Endothelial cell of umbilical vein (primary cell): Measurements from ENCODE around the gene COL5A1. TPM values are rescaled to one million over a fixed set of nuclear protein-coding genes. Genes with fewer than 3 reads are reported as not detected.

Experiments used
- BruUV-seq: library from RNA; stranded (reverse); fragments of 400-500 nt; replicated peaks from 2 replicates; lab custom pipeline; 2021; lab: Mats Ljungman, UMichigan
- CTCF ChIA-PET: fragments of 300-600, 350-600 bp; sonication (Branson Sonifier 250); formaldehyde crosslinking; loops from one replicate; lab custom pipeline; 2021; ENCODE audit warnings: antibody characterized with exemption, inconsistent platforms; lab: Charles Lee
- POLR2A ChIA-PET: fragments of 300-600, 350-600 bp; sonication (Branson Sonifier 250); formaldehyde crosslinking; loops from one replicate; lab custom pipeline; 2021; ENCODE audit warnings: antibody characterized with exemption, inconsistent platforms; lab: Charles Lee
- DNase-seq: peaks from one replicate; pipeline ENCODE4 v3.0.0-alpha.2; 2011; ENCODE audit warnings: low read depth, low spot score
- FAIRE-seq: peaks from 2 replicates; lab custom pipeline; 2011; peaks lifted over from hg19 to GRCh38; lab: Jason Lieb, UNC
- H2AFZ ChIP-seq: 2 replicates; pipeline ENCODE4 v1.6.0; 2012; ENCODE audit warnings: low read depth, low read length, control low read depth, inconsistent platforms
- H3K27ac ChIP-seq: 2 replicates; pipeline ENCODE4 v1.5.1; 2011; ENCODE audit warnings: low read depth, mild to moderate bottlenecking, control low read depth, low read length, moderate library complexity; ENCODE audit not compliant: insufficient read depth
- H3K27me3 ChIP-seq, 2 experiments: 2 replicates each; pipeline versions ENCODE4 v1.6.0 to v1.6.1; 2011; ENCODE audit warnings: low read length in 2 of 2, mixed read lengths in 1 of 2; ENCODE audit not compliant: control insufficient read depth in 2 of 2, insufficient read depth in 2 of 2
- H3K36me3 ChIP-seq, 2 experiments: 2 replicates in 1 of 2; 3 replicates in 1 of 2; pipeline ENCODE4 v1.5.1; 2011; ENCODE audit warnings: low read length in 2 of 2, mild to moderate bottlenecking in 1 of 2, moderate library complexity in 1 of 2; ENCODE audit not compliant: control insufficient read depth in 2 of 2, insufficient read depth in 2 of 2; ENCODE audit errors: extremely low read depth in 1 of 2
- H3K4me1 ChIP-seq: 3 replicates; pipeline ENCODE4 v1.5.1; 2011; ENCODE audit warnings: mild to moderate bottlenecking, low read length; ENCODE audit not compliant: control insufficient read depth, insufficient read depth; ENCODE audit errors: extremely low read depth
- H3K4me2 ChIP-seq: 2 replicates; pipeline ENCODE4 v1.6.1; 2011; ENCODE audit warnings: low read length, control low read depth, mixed read lengths; ENCODE audit not compliant: insufficient read depth
- H3K4me3 ChIP-seq, 3 experiments: fragments of 200-600 bp in 1 of 3; sonication (generic), shearing (Covaris generic) in 1 of 3; replicated peaks in 1 of 3; 2 replicates each; pipeline ENCODE4 v1.5.1; 2011 to 2016; ENCODE audit warnings: control low read depth in 3 of 3, low read length in 3 of 3, mild to moderate bottlenecking in 2 of 3, inconsistent platforms in 1 of 3, low read depth in 1 of 3, moderate library complexity in 1 of 3; ENCODE audit not compliant: insufficient read depth in 1 of 3
- H3K79me2 ChIP-seq: 2 replicates; pipeline ENCODE4 v1.6.0; 2012; ENCODE audit warnings: low read length, inconsistent platforms; ENCODE audit not compliant: control insufficient read depth, insufficient read depth
- H3K9ac ChIP-seq: replicated peaks from 2 replicates; pipeline ENCODE3; 2011; ENCODE audit warnings: low read length, control low read depth; ENCODE audit not compliant: insufficient read depth; ENCODE audit errors: extremely low read depth
- H3K9me1 ChIP-seq: replicated peaks from 3 replicates; pipeline ENCODE4 v1.6.0; 2011; ENCODE audit warnings: mild to moderate bottlenecking, low read length; ENCODE audit not compliant: control insufficient read depth, insufficient read depth; ENCODE audit errors: extremely low read depth
- H3K9me3 ChIP-seq: replicated peaks from 2 replicates; pipeline ENCODE4 v1.5.1; 2012; ENCODE audit warnings: low read length, inconsistent platforms; ENCODE audit not compliant: control insufficient read depth, insufficient read depth
- H4K20me1 ChIP-seq: replicated peaks from 2 replicates; pipeline ENCODE3; 2011; ENCODE audit warnings: mild to moderate bottlenecking, low read length; ENCODE audit not compliant: control insufficient read depth, insufficient read depth; ENCODE audit errors: extremely low read depth
- EZH2 ChIP-seq: IDR thresholded peaks from 2 replicates; pipeline ENCODE4 v1.6.1; 2012; ENCODE audit warnings: borderline replicate concordance, low read depth, mild to moderate bottlenecking, moderate library complexity, low read length, inconsistent platforms; ENCODE audit not compliant: severe bottlenecking
- FOS ChIP-seq: IDR thresholded peaks from 2 replicates; pipeline ENCODE4 v1.6.1; 2011; ENCODE audit warnings: mild to moderate bottlenecking, low read length, moderate library complexity, borderline replicate concordance; ENCODE audit not compliant: insufficient read depth
- GATA2 ChIP-seq: IDR thresholded peaks from 2 replicates; pipeline ENCODE4 v1.7.0; 2011; ENCODE audit warnings: low read depth, mild to moderate bottlenecking, moderate library complexity, mixed read lengths, low read length; ENCODE audit not compliant: insufficient read length, insufficient read depth
- JUN ChIP-seq: IDR thresholded peaks from 2 replicates; pipeline ENCODE4 v1.6.1; 2011; ENCODE audit warnings: borderline replicate concordance, low read depth; ENCODE audit not compliant: insufficient read length, insufficient read depth
- MAX ChIP-seq: IDR thresholded peaks from 2 replicates; pipeline ENCODE4 v1.6.1; 2011; ENCODE audit not compliant: insufficient read depth, insufficient read length
- MYC ChIP-seq: IDR thresholded peaks from one replicate; pipeline ENCODE4 v1.6.1; 2011; ENCODE audit warnings: mild to moderate bottlenecking, low read depth, low read length
- POLR2A ChIP-seq: IDR thresholded peaks from 2 replicates; pipeline ENCODE4 v1.6.1; 2012; ENCODE audit warnings: low read depth, mild to moderate bottlenecking, control low read depth, low read length
- POLR2AphosphoS5 ChIP-seq: IDR thresholded peaks from 2 replicates; pipeline ENCODE4 v1.6.1; 2012; ENCODE audit warnings: low read depth, mild to moderate bottlenecking, control low read depth, low read length, moderate library complexity; ENCODE audit not compliant: insufficient read depth
- dilution Hi-C: fragments of 300-500 bp; cut with MboI; formaldehyde crosslinking; loops from one replicate; pipeline ENCODE4 v1.15.0; 2019; ENCODE audit warnings: low sequenced_read_pairs; ENCODE audit not compliant: extremely low pct_ligation_motif_present
- intact Hi-C: fragments of 100-400 bp; cut with micrococcal nuclease; formaldehyde crosslinking; loops from one replicate; pipeline ENCODE4 v1.10.0; 2022
- polyA plus RNA-seq, 4 experiments: library from polyadenylated mRNA; depleted of rRNA in 3 of 4; stranded (reverse) in 3 of 4; unstranded in 1 of 4; fragments of >200 nt; gene quantifications; 2 replicates each; pipeline versions ENCODE4 v1.2.1 to v1.2.3, GENCODE V29; 2011 to 2012; ENCODE audit warnings: missing spikeins in 1 of 4
- total RNA-seq: library from RNA; stranded (reverse); gene quantifications from 2 replicates; pipeline ENCODE4 v1.2.3, GENCODE V29; 2021
- TF ChIP-seq, protein P1 (sequence below), 2 donors: IDR thresholded peaks; 1 replicate in 1 of 2; 2 replicates in 1 of 2; pipeline ENCODE4 v1.5.1; 2011; ENCODE audit warnings: low read length in 2 of 2, mild to moderate bottlenecking in 2 of 2, moderate library complexity in 2 of 2, control low read depth in 1 of 2, inconsistent platforms in 1 of 2, low read depth in 1 of 2; ENCODE audit not compliant: insufficient read depth in 1 of 2; ENCODE audit errors: extremely low read depth in 1 of 2

COL5A1 gene
- total and polyA plus RNA-seq, 2 donors (not counting 3 experiments of a cell fraction or from before 2014, with no cell fraction given), result 97.4 to 175 TPM

GRCh38 chr9:134717924-134718645 is 76.5 kb downstream of the COL5A1 start:
- POLR2A ChIA-PET, result no interaction called here
- Histone ChIP-seq H3K9me3 (no peaks in the 10 kb centered on the region), H3K79me2 (peaks cover 7% of the 10 kb centered on the region), H3K27ac (no peak overlapping the region), H3K4me2 (no peak overlapping the region), H3K9ac (no peak overlapping the region), H3K9me1 (no peaks in the 10 kb centered on the region), H3K4me1 (no peaks in the 10 kb centered on the region), H3K4me3 (no peak overlapping the region), H3K27me3 (no peaks in the 10 kb centered on the region), H3K36me3 (peaks cover 0 to 8% of the 10 kb centered on the region in 2 experiments), H4K20me1 (no peaks in the 10 kb centered on the region), H2AFZ (no peak overlapping the region)
- DNase-seq (no peak), FAIRE-seq (no peak)
- dilution Hi-C loops (no loop called here), intact Hi-C loops (no loop called here)
- CTCF ChIA-PET, result no interaction called here
- BruUV-seq, result no TSS peak
- no peak for TF ChIP-seq POLR2A
- no peak for TF ChIP-seq FOS
- TF ChIP-seq MAX, result no peak
- TF ChIP-seq, protein P1, sequence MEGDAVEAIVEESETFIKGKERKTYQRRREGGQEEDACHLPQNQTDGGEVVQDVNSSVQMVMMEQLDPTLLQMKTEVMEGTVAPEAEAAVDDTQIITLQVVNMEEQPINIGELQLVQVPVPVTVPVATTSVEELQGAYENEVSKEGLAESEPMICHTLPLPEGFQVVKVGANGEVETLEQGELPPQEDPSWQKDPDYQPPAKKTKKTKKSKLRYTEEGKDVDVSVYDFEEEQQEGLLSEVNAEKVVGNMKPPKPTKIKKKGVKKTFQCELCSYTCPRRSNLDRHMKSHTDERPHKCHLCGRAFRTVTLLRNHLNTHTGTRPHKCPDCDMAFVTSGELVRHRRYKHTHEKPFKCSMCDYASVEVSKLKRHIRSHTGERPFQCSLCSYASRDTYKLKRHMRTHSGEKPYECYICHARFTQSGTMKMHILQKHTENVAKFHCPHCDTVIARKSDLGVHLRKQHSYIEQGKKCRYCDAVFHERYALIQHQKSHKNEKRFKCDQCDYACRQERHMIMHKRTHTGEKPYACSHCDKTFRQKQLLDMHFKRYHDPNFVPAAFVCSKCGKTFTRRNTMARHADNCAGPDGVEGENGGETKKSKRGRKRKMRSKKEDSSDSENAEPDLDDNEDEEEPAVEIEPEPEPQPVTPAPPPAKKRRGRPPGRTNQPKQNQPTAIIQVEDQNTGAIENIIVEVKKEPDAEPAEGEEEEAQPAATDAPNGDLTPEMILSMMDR (IDR thresholded peaks at IDR 0.05; ENCODE audit: extremely low read depth in 1 of 2, insufficient read depth in 1 of 2, low read depth in 1 of 2, low read length in 2 of 2), result no peak
- no peak for TF ChIP-seq JUN
- TF ChIP-seq POLR2AphosphoS5, result no peak
- TF ChIP-seq EZH2, result no peak
- TF ChIP-seq GATA2, result no peak
- TF ChIP-seq MYC, result no peak
